Breast epithelium (tissue), 4 donors: ENCODE data around the gene DUSP8. TPM values are rescaled to one million over a fixed set of nuclear protein-coding genes. Genes with fewer than 3 reads are reported as not detected.
"Not testable (repeated sequence)": the region's sequence is repeated elsewhere in the genome, so short reads cannot be mapped to it uniquely, and the experiment has no call there.

Source experiments
- DNase-seq, 2 donors: peaks; one replicate each; pipeline ENCODE4 v3.0.0-alpha.2; 2019; ENCODE audit warnings: low spot score in 2 of 2
- H3K27ac ChIP-seq, 2 donors: fragments of 200-600 bp; sonication (generic) in 1 of 2; one replicate each; pipeline ENCODE4 v1.5.1; 2016 to 2019; ENCODE audit warnings: mild to moderate bottlenecking in 1 of 2
- H3K27me3 ChIP-seq, 2 donors: fragments of 200-600 bp; sonication (generic) in 1 of 2; one replicate each; pipeline versions ENCODE4 v1.5.1 to v1.6.0; 2017 to 2019; ENCODE audit warnings: control low read depth in 1 of 2, mild to moderate bottlenecking in 1 of 2
- H3K36me3 ChIP-seq: fragments of 200-600 bp; one replicate; pipeline ENCODE4 v1.5.1; 2019
- H3K4me1 ChIP-seq, 2 donors: fragments of 200-600 bp; sonication (generic); one replicate each; pipeline ENCODE4 v1.5.1; 2016 to 2019; ENCODE audit warnings: control low read depth in 1 of 2
- H3K4me3 ChIP-seq, 3 donors: fragments of 200-600 bp; sonication (generic); 1 replicate in 2 of 3; 2 replicates in 1 of 3; pipeline ENCODE4 v1.5.1; 2016 to 2019; ENCODE audit warnings: mild to moderate bottlenecking in 3 of 3, moderate library complexity in 2 of 3
- H3K9me3 ChIP-seq, 2 donors: fragments of 200-600 bp; sonication (generic) in 1 of 2; one replicate each; pipeline ENCODE4 v1.5.1; 2016 to 2019; ENCODE audit warnings: control low read depth in 1 of 2
- POLR2A ChIP-seq: fragments of 450-650 bp; IDR thresholded peaks from one replicate; pipeline ENCODE4 v1.6.1; 2016; ENCODE audit warnings: antibody characterized with exemption, mild to moderate bottlenecking, moderate library complexity
- POLR2AphosphoS5 ChIP-seq, 3 donors: sonication (generic); formaldehyde crosslinking; IDR thresholded peaks; one replicate each; pipeline ENCODE4 v1.6.1; 2017; ENCODE audit warnings: antibody characterized with exemption in 3 of 3
- intact Hi-C: fragments of 100-400 bp; cut with DNase I; formaldehyde crosslinking; loops from one replicate; pipeline ENCODE4 v1.15.1; 2023; ENCODE audit warnings: low total_unique reads
- total RNA-seq, 3 donors: library from RNA; depleted of rRNA; stranded (reverse); fragments of >200 nt; gene quantifications; one replicate each; pipeline ENCODE4 v1.1.0, GENCODE V29; 2016
- TF ChIP-seq, protein P1 (sequence below), 3 donors: fragments of 450-650 bp; IDR thresholded peaks; one replicate each; pipeline ENCODE4 v1.5.1; 2016 to 2017; ENCODE audit warnings: antibody characterized with exemption in 3 of 3, mild to moderate bottlenecking in 3 of 3, moderate library complexity in 3 of 3

The DUSP8 gene, protein sequence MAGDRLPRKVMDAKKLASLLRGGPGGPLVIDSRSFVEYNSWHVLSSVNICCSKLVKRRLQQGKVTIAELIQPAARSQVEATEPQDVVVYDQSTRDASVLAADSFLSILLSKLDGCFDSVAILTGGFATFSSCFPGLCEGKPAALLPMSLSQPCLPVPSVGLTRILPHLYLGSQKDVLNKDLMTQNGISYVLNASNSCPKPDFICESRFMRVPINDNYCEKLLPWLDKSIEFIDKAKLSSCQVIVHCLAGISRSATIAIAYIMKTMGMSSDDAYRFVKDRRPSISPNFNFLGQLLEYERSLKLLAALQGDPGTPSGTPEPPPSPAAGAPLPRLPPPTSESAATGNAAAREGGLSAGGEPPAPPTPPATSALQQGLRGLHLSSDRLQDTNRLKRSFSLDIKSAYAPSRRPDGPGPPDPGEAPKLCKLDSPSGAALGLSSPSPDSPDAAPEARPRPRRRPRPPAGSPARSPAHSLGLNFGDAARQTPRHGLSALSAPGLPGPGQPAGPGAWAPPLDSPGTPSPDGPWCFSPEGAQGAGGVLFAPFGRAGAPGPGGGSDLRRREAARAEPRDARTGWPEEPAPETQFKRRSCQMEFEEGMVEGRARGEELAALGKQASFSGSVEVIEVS
- 1 to 10 TPM in 2 of 3 donors, under 1 TPM in 1; 0.80 to 2.9 (median 1.6) TPM for total RNA-seq

DNA sequence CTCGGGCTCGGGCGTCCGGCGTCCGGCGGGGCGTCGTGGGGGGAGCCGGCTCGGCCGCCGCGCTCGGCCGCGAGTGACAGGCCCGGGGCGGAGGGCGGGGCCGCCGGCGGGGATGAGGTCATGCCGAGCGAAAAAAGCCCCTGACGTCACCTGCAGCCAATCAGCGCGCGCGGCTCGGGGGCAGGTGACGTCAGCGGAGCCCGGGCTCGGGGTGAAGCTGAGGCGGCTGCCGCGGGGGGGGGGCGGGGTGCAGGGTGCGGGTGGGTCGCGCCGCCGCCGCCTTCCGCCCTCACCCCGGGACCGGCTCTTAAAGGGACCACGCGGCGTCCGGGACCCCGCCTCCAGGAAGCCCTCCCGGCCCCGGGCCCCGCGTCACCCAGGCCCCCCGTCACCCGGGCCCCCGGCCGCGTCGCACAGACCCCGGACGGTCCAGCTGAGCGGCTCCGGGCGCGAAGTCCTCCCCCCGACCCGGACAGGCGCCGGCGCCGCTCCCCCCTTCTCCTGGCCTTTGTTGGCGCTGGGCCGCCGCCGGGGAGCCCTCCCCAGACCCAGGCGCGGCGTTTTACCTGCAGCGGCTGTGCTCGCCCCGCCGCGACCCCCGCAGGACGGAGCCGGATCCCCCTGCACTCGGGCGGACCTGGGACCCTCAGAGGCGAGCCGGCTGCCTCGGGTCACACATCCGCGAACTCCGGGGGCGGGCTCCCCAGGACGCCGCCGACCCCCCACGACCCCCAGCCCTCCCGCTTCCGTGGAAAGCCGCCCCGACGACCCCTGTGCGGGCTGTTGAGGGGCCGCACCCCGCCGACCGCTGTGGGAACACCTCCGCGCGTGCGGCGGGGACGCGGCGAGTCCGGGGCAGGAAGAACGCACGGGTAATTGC lies at the start of gene DUSP8:
TSS of gene DUSP8 (minus strand) at position 75 of the 880 bp plus-strand sequence. CDS start 6,445 bp downstream, outside the sequence.
- Histone ChIP-seq H3K9me3 (no peaks in the 10 kb centered on the region), H3K27me3 (peaks cover 0 to 15% of the 10 kb centered on the region in 2 donors), H3K36me3 (no peaks in the 10 kb centered on the region), H3K4me1 (peaks cover 0 to 7% of the 10 kb centered on the region in 2 donors), H3K4me3 (peak within 1 kb of the TSS; percentile 50 to 77 (median 61)), H3K27ac (peak within 1 kb of the TSS; percentile 75 to 92)
- TF ChIP-seq POLR2AphosphoS5 (IDR thresholded peaks at IDR 0.05) (no peak), POLR2A (no peak)
- TF ChIP-seq, protein P1, sequence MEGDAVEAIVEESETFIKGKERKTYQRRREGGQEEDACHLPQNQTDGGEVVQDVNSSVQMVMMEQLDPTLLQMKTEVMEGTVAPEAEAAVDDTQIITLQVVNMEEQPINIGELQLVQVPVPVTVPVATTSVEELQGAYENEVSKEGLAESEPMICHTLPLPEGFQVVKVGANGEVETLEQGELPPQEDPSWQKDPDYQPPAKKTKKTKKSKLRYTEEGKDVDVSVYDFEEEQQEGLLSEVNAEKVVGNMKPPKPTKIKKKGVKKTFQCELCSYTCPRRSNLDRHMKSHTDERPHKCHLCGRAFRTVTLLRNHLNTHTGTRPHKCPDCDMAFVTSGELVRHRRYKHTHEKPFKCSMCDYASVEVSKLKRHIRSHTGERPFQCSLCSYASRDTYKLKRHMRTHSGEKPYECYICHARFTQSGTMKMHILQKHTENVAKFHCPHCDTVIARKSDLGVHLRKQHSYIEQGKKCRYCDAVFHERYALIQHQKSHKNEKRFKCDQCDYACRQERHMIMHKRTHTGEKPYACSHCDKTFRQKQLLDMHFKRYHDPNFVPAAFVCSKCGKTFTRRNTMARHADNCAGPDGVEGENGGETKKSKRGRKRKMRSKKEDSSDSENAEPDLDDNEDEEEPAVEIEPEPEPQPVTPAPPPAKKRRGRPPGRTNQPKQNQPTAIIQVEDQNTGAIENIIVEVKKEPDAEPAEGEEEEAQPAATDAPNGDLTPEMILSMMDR (IDR thresholded peaks at IDR 0.05) = no peak
- intact Hi-C loops = no loop called here
- DNase-seq = peak; percentile 84 to 89

DNA sequence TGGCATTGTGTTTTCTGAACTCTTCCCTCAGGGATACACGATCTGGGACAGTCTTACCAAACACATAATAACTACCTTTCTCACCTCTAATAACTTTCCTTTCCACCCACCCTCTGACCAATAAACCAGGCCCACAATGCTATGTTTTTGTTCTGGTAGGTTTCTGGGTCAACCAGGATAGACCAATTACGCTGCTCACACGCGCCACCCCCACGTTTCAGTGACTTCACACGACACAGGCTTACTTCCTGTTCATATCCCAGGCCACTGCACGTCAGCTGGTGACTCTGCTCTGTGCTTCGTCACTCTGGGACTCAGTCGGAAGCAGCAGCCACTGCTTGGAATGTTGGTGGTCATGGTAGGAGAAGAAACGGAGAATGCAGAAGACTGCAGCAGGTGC lies 47.4 kb upstream of the DUSP8 start:
- H3K27me3 ChIP-seq = peaks cover 0 to 12% of the 10 kb centered on the region in 2 donors
- intact Hi-C loops = no loop called here
- no peaks in the 10 kb centered on the region for H3K36me3 ChIP-seq
- no peaks in the 10 kb centered on the region for H3K4me1 ChIP-seq
- H3K9me3 ChIP-seq = no peaks in the 10 kb centered on the region
- H3K4me3 ChIP-seq = no peak overlapping the region
- no peak overlapping the region for H3K27ac ChIP-seq
- no peak for TF ChIP-seq POLR2A
- TF ChIP-seq POLR2AphosphoS5 (IDR thresholded peaks at IDR 0.05) = no peak
- DNase-seq = peak in 1 of 2 donors; percentile 42

DNA sequence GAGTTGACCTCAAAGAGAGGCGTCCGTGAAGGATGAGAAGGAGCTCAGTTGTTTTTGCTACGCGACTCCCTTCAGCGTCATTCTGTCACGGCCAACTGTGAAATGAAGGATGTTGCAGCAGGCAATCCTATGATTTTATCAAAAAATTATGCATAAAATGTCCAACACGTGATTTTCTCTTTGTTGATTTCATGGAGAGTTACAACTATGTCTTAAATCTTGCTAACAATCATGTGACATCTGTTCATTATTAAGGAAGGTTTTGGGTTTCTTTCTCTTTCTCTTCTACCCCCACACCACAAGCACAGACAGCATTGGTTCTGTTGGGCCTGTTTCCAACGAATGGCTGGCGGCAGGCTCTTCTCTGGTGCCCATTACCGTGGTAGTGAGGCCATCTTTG lies 46.2 kb upstream of the DUSP8 start:
- Histone ChIP-seq H3K36me3 (no peaks in the 10 kb centered on the region), H3K27me3 (peaks cover 0 to 12% of the 10 kb centered on the region in 2 donors), H3K4me1 (no peaks in the 10 kb centered on the region), H3K4me3 (no peak overlapping the region), H3K27ac (no peak overlapping the region), H3K9me3 (no peaks in the 10 kb centered on the region)
- intact Hi-C loops = no loop called here
- no peak for DNase-seq
- no peak for TF ChIP-seq POLR2A

DNA sequence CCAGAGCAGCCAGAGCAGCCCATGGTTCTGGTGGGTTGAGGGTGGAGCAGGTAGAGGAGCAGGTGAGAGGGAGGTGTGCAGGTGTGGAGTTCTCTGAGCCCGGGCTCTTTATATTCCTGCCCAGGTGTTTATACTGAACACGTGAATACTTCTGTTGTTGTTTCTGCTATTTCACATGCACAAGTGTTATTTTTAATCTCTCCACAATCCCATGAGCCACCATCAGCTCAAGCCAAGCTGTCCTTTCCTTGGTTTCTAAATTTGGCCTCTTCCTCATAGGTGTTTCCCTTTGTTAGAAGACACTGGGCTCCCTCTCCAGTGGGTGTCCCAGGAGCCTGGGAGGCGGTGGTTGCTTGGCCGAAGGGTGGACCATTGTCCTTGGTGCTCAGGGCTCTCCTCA lies 36.3 kb upstream of the DUSP8 start, which contains the start of gene KRTAP5-3:
TSS of gene KRTAP5-3 (minus strand) at position 101 of the 400 bp plus-strand sequence. CDS start at position 23, 78 bp downstream.
- Histone ChIP-seq H3K27me3 (peaks cover 0 to 17% of the 10 kb centered on the region in 2 donors), H3K36me3 (no peaks in the 10 kb centered on the region), H3K9me3 (no peaks in the 10 kb centered on the region), H3K4me3 (no peak within 1 kb of the TSS), H3K4me1 (no peaks in the 10 kb centered on the region), H3K27ac (no peak within 1 kb of the TSS)
- DNase-seq = no peak
- TF ChIP-seq POLR2A (no peak), POLR2AphosphoS5 (IDR thresholded peaks at IDR 0.05) (no peak)
- TF ChIP-seq, protein P1 (IDR thresholded peaks at IDR 0.05) = no peak
- intact Hi-C loops = no loop called here

DNA sequence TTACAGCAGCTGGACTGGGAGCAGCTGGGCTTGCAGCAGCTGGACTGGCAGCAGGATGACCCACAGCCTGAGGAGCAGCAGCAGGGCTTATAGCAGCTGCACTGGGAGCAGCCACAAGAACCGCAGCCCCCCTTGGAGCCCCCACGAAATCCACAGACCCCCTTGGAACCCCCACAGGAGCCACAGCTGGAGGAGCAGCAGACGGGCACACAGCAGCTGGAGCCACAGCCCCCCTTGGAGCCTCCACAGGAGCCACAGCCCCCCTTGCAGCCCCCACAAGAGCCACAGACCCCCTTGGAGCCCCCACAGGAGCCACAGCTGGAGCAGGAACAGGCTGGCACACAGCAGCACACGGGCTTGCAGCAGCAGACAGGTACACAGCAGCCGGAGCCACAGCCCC lies 35.8 kb upstream of the DUSP8 start:
- H3K27me3 ChIP-seq = peaks cover 0 to 17% of the 10 kb centered on the region in 2 donors
- intact Hi-C loops = loop anchor here (1.0 to 2.0 kb wide), 2 partner anchors 16 to 65 kb away; no protein-coding TSS in a partner anchor
- not testable (repeated sequence) for DNase-seq, H3K36me3 ChIP-seq, H3K27ac ChIP-seq, H3K9me3 ChIP-seq, H3K4me3 ChIP-seq, H3K4me1 ChIP-seq

DNA sequence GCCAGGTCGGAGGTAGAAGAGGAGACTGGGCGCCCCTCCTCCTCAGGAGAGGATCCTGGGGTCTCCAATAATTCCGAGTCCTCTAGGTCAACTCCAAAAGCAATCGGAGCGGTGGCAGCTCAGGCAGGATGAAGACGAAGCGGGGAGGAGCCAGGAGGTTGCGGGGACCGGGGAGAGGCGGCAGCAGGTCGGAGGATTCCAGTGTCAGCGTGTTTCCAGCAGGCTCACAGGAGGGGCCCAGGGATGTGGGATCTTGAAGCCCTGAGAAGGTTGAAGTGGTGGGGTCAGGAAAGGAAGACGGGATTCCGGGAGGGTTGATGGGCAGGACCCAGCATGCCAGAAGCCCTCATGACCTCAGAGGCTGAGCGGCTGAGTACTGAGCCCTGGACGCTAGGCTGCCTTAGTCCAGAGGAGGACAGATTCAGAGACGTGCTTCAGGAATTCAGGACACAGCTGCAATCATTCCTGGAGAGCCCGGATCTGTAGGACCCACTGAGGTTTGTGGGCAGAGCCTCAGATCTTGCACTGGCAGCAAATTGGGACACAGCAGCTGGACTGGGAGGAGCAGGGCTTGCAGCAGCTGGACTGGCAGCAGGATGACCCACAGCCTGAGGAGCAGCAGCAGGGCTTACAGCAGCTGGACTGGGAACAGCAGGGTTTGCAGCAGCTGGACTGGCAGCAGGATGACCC lies 35.2 kb upstream of the DUSP8 start:
- not testable (repeated sequence) for H3K4me1 ChIP-seq, H3K27ac ChIP-seq, H3K4me3 ChIP-seq, DNase-seq, H3K36me3 ChIP-seq, H3K9me3 ChIP-seq
- intact Hi-C loops = loop anchor here (1.0 to 2.0 kb wide), 2 partner anchors 15 to 66 kb away; no protein-coding TSS in a partner anchor
- peaks cover 0 to 17% of the 10 kb centered on the region in 2 donors for H3K27me3 ChIP-seq

DNA sequence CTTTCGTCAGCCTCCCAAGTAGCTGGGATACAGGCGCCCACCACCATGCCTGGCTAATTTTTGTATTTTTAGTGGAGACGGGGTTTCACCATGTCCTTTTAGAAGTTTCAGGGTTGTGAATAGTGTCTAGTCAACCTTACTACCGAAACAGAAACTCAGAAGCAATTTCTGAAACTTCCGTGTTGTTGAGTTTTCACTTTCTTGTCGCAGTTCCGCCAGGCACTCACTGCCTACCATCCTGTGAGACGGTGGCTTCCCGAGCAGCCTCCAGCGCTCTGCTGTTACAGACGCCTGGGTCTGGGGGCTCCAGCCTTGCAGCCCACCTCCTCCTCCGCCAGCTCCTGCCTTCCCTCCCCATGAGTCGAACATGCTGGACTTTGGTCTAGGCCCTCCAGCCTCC lies 33.9 kb upstream of the DUSP8 start:
- intact Hi-C loops = loop anchor here (2.0 kb wide), 1 partner anchor 67 kb away; no protein-coding TSS in a partner anchor
- not testable (repeated sequence) for H3K4me1 ChIP-seq, H3K4me3 ChIP-seq, H3K9me3 ChIP-seq, H3K27ac ChIP-seq, DNase-seq, H3K36me3 ChIP-seq
- H3K27me3 ChIP-seq = peaks cover 0 to 17% of the 10 kb centered on the region in 2 donors
